Measurements from ENCODE around the gene TMEM62.
"Not testable (repeated sequence)": the region's sequence is repeated elsewhere in the genome, so short reads cannot be mapped to it uniquely, and the experiment has no call there.

TMEM62 gene

GRCh38 chr15:43214592-43215295, 81.4 kb downstream of the TMEM62 start:
- no peak for DNase-seq (ENCODE audit: low read depth, low spot score)
- H3K27me3 ChIP-seq (ENCODE audit: control insufficient read depth, insufficient read depth, low read length): no peaks in the 10 kb centered on the region
- no peaks in the 10 kb centered on the region for H3K36me3 ChIP-seq (ENCODE audit: control insufficient read depth, insufficient read depth, low read length)
- H3K4me3 ChIP-seq (ENCODE audit: low read length): no peak overlapping the region
- no peak overlapping the region for H3K27ac ChIP-seq (ENCODE audit: low read length)
- WGBS (ENCODE audit: insufficient coverage, insufficient read length): no CpG with 5 or more reads among the region's 6 CpGs
- H3K4me1 ChIP-seq (ENCODE audit: control insufficient read depth, insufficient read depth, low read length): no peaks in the 10 kb centered on the region; the same call in none of the 2 replicates
- no peaks in the 10 kb centered on the region for H3K9me3 ChIP-seq (ENCODE audit: control insufficient read depth, insufficient read depth, low read length)

- no CpG with 5 or more reads among the region's 7 CpGs for WGBS (ENCODE audit: insufficient coverage, insufficient read length)
- H3K4me1 ChIP-seq (ENCODE audit: control insufficient read depth, insufficient read depth, low read length): no peaks in the 10 kb centered on the region; the same call in 1 of the 2 replicates
- H3K27ac ChIP-seq (ENCODE audit: low read length): no peak overlapping the region
- H3K36me3 ChIP-seq (ENCODE audit: control insufficient read depth, insufficient read depth, low read length): no peaks in the 10 kb centered on the region
- no peaks in the 10 kb centered on the region for H3K9me3 ChIP-seq (ENCODE audit: control insufficient read depth, insufficient read depth, low read length)
- no peak overlapping the region for H3K4me3 ChIP-seq (ENCODE audit: low read length)
- H3K27me3 ChIP-seq (ENCODE audit: control insufficient read depth, insufficient read depth, low read length): no peaks in the 10 kb centered on the region
- no peak for DNase-seq (ENCODE audit: low read depth, low spot score)
These were observed 82.6 kb downstream of the TMEM62 start for GRCh38 chr15:43215961-43216360.

GRCh38 chr15:43218908-43219706, 85.7 kb downstream of the TMEM62 start:
- no peak overlapping the region for H3K27ac ChIP-seq (ENCODE audit: low read length)
- no peaks in the 10 kb centered on the region; the same call in 1 of the 2 replicates for H3K4me1 ChIP-seq (ENCODE audit: control insufficient read depth, insufficient read depth, low read length)
- no peak overlapping the region for H3K4me3 ChIP-seq (ENCODE audit: low read length)
- no peaks in the 10 kb centered on the region for H3K9me3 ChIP-seq (ENCODE audit: control insufficient read depth, insufficient read depth, low read length)
- H3K36me3 ChIP-seq (ENCODE audit: control insufficient read depth, insufficient read depth, low read length): no peaks in the 10 kb centered on the region
- no peaks in the 10 kb centered on the region for H3K27me3 ChIP-seq (ENCODE audit: control insufficient read depth, insufficient read depth, low read length)
- peak; percentile 71 for DNase-seq (ENCODE audit: low read depth, low spot score)
- WGBS (ENCODE audit: insufficient coverage, insufficient read length): no CpG with 5 or more reads among the region's 13 CpGs

- no peaks in the 10 kb centered on the region; the same call in 1 of the 2 replicates for H3K4me1 ChIP-seq (ENCODE audit: control insufficient read depth, insufficient read depth, low read length)
- H3K27ac ChIP-seq (ENCODE audit: low read length): no peak overlapping the region
- no peaks in the 10 kb centered on the region for H3K36me3 ChIP-seq (ENCODE audit: control insufficient read depth, insufficient read depth, low read length)
- H3K27me3 ChIP-seq (ENCODE audit: control insufficient read depth, insufficient read depth, low read length): no peaks in the 10 kb centered on the region
- 100% methylated on average over 1 of the region's 16 CpGs for WGBS (ENCODE audit: insufficient coverage, insufficient read length)
- no peaks in the 10 kb centered on the region for H3K9me3 ChIP-seq (ENCODE audit: control insufficient read depth, insufficient read depth, low read length)
- no peak for DNase-seq (ENCODE audit: low read depth, low spot score)
- H3K4me3 ChIP-seq (ENCODE audit: low read length): no peak overlapping the region
These were observed 86.8 kb downstream of the TMEM62 start for GRCh38 chr15:43219929-43220928.

GRCh38 chr15:43220991-43221403, 87.6 kb downstream of the TMEM62 start, which contains the start of gene EPB42:
EPB42 (minus strand) TSS chr15:43221018; CDS start chr15:43220825, 193 bp downstream.
- H3K27ac ChIP-seq (ENCODE audit: low read length): no peak within 1 kb of the TSS
- no peak for DNase-seq (ENCODE audit: low read depth, low spot score)
- no peaks in the 10 kb centered on the region for H3K36me3 ChIP-seq (ENCODE audit: control insufficient read depth, insufficient read depth, low read length)
- H3K9me3 ChIP-seq (ENCODE audit: control insufficient read depth, insufficient read depth, low read length): no peaks in the 10 kb centered on the region
- WGBS (ENCODE audit: insufficient coverage, insufficient read length): 100% methylated on average over 1 of the region's 3 CpGs
- no peaks in the 10 kb centered on the region; the same call in 1 of the 2 replicates for H3K4me1 ChIP-seq (ENCODE audit: control insufficient read depth, insufficient read depth, low read length)
- no peak within 1 kb of the TSS for H3K4me3 ChIP-seq (ENCODE audit: low read length)
- H3K27me3 ChIP-seq (ENCODE audit: control insufficient read depth, insufficient read depth, low read length): no peaks in the 10 kb centered on the region

GRCh38 chr15:43221422-43221821, 88.0 kb downstream of the TMEM62 start:
- Histone ChIP-seq H3K27me3 (ENCODE audit: control insufficient read depth, insufficient read depth, low read length) (no peaks in the 10 kb centered on the region), H3K36me3 (ENCODE audit: control insufficient read depth, insufficient read depth, low read length) (no peaks in the 10 kb centered on the region), H3K27ac (ENCODE audit: low read length) (no peak overlapping the region), H3K4me1 (ENCODE audit: control insufficient read depth, insufficient read depth, low read length) (no peaks in the 10 kb centered on the region; the same call in 1 of the 2 replicates), H3K9me3 (ENCODE audit: control insufficient read depth, insufficient read depth, low read length) (no peaks in the 10 kb centered on the region), H3K4me3 (ENCODE audit: low read length) (no peak overlapping the region)
- no peak for DNase-seq (ENCODE audit: low read depth, low spot score)
- WGBS (ENCODE audit: insufficient coverage, insufficient read length): no CpG with 5 or more reads among the region's 1 CpG

GRCh38 chr15:43225201-43225949, 92.0 kb downstream of the TMEM62 start:
- Histone ChIP-seq H3K9me3 (ENCODE audit: control insufficient read depth, insufficient read depth, low read length) (no peaks in the 10 kb centered on the region), H3K36me3 (ENCODE audit: control insufficient read depth, insufficient read depth, low read length) (no peaks in the 10 kb centered on the region), H3K4me1 (ENCODE audit: control insufficient read depth, insufficient read depth, low read length) (no peaks in the 10 kb centered on the region), H3K27me3 (ENCODE audit: control insufficient read depth, insufficient read depth, low read length) (no peaks in the 10 kb centered on the region), H3K4me3 (ENCODE audit: low read length) (no peak overlapping the region), H3K27ac (ENCODE audit: low read length) (no peak overlapping the region)
- peak; percentile 45 for DNase-seq (ENCODE audit: low read depth, low spot score)
- WGBS (ENCODE audit: insufficient coverage, insufficient read length): no CpG with 5 or more reads among the region's 16 CpGs

- DNase-seq (ENCODE audit: low read depth, low spot score): not testable (repeated sequence)
These were observed 92.5 kb downstream of the TMEM62 start for GRCh38 chr15:43225950-43226255.

GRCh38 chr15:43226436-43227305, 93.3 kb downstream of the TMEM62 start:
- H3K4me1 ChIP-seq (ENCODE audit: control insufficient read depth, insufficient read depth, low read length): no peaks in the 10 kb centered on the region
- H3K36me3 ChIP-seq (ENCODE audit: control insufficient read depth, insufficient read depth, low read length): no peaks in the 10 kb centered on the region
- no peak overlapping the region for H3K27ac ChIP-seq (ENCODE audit: low read length)
- H3K9me3 ChIP-seq (ENCODE audit: control insufficient read depth, insufficient read depth, low read length): no peaks in the 10 kb centered on the region
- WGBS (ENCODE audit: insufficient coverage, insufficient read length): no CpG with 5 or more reads among the region's 57 CpGs
- H3K27me3 ChIP-seq (ENCODE audit: control insufficient read depth, insufficient read depth, low read length): no peaks in the 10 kb centered on the region
- no peak overlapping the region for H3K4me3 ChIP-seq (ENCODE audit: low read length)
- DNase-seq (ENCODE audit: low read depth, low spot score): no peak

More at GRCh38 chr15:43225950-43226255, 92.5 kb downstream of the TMEM62 start:
- H3K4me1 ChIP-seq (ENCODE audit: control insufficient read depth, insufficient read depth, low read length); H3K27ac ChIP-seq (ENCODE audit: low read length); H3K9me3 ChIP-seq (ENCODE audit: control insufficient read depth, insufficient read depth, low read length); H3K36me3 ChIP-seq (ENCODE audit: control insufficient read depth, insufficient read depth, low read length); H3K4me3 ChIP-seq (ENCODE audit: low read length); H3K27me3 ChIP-seq (ENCODE audit: control insufficient read depth, insufficient read depth, low read length): not testable (repeated sequence)
- WGBS (ENCODE audit: insufficient coverage, insufficient read length): no CpG with 5 or more reads among the region's 12 CpGs

Data from iPS DF 6.9 (cell line).